GM21786 (cell line): Measurements from ENCODE around the gene CDNF.

Source experiments
- ATAC-seq: cut with Tn5 transposase; IDR thresholded peaks from one replicate; pipeline ENCODE4 v1.9.1; 2021; ENCODE audit not compliant: unreplicated experiment

Gene CDNF

DNA sequence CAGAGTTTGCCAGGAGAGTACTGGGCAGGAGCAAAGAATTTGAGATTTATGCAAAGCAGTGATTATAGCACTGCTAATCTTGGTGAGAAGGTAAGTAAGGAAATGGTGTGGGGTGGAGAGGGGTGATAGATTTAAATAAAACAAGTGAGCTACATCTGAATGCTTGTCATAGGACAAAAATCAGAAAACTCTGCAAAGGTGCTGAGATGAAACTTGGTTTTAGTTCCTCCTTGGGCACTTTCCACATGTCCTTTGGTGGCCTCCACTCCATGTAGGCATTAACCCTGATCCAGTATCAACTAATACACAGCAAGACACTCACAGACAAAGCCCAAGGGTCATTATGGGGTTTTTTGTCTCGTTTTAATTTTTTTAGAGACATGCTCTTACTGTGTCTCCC is 37.4 kb downstream of the CDNF start:
- ATAC-seq: no peak

DNA sequence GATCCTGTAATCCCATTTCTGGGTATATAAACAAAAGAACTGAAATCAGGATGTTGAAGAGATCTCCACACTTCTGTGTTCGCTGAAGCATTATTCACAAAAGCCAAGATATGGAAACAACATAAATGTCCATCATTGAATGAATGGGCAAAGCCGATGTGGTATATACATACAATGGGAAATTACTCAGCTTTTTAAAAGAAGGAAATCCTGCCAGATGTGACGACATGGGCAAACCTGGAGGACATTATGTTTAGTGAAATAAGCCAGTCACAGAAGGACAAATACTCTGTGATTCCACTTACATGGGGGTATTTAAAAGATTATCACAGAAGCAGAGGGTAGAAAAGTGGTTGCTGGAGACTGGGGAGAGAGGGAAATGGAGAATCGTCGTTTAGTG is 39.2 kb downstream of the CDNF start:
- no peak for ATAC-seq

DNA sequence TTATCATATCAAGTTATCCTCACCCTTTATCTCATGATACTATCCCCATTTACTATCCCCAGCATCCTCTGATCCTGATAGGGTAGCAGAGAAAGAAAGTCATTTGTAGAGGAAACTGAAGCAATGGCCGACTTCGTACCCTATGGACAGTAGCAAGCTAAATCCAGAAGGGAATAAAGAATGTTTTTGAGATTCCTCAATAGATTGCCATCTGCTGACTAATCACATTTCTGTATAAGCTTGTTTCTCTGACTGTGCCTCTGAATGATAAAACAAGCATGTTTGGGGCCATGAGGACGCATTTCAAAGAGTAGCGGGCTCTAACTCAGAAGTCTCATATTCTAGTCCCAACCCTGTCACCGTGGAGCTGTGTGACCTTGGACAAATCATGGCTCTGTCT is 49.9 kb downstream of the CDNF start:
- ATAC-seq: no peak

DNA sequence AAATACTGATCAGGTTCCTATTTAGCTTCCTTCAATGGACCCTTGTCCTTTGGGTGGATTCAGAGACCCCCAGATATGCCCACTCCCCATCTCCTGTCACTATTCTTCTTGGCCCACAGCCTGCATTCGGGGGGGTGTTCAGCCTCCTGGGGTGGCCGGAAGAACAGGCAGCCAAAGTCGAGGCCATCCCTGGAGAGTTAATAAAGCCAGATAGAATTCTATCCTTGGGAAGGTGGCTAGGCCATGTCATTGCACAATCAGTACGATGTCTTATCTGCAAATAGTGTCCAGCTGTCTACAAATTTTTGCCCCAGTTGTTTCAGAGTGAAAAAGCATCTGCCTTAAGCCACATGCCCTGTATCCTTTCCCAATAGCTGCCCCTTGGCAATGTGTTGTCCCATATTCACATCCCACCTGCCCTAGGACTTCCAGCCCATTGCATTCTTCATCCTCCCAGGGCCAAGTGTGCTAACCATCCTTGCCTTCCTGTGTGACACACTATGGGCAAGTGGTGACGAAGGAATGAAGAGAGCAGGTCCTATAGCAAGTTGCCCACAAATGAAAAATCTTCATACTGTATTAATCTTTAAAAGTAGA is 53.3 kb downstream of the CDNF start:
- no peak for ATAC-seq

DNA sequence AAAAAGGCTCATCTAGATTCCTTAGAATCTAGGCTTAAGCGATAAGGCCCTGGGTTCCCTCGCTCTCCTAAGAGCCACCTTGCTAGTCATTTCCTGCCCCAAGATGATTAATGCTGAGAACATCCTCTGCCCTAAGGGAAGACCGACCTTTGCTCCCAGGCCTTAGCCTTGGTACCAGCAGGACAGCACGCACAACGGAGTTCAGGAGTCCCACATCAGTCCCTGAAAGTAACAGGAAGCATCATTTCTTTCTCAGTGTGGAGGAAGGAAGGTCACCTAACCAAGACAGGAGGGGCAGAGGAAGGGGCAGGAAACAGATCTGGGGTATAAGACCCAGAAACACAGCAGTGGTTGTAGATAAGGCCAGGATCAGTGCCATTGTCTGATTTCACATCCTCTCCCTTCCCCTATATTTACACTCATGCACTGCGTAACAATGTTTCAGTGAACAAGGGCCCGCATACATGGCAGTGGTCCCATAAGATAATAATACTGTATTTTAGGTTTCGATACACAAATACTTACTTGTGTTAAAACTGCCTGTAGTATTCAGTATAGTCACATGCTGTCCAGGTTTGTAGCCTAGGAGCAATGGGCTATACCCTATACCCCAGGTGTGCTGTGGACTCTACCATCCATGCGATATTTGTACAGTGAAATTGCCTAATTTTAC is 55.0 kb downstream of the CDNF start:
- no peak for ATAC-seq

DNA sequence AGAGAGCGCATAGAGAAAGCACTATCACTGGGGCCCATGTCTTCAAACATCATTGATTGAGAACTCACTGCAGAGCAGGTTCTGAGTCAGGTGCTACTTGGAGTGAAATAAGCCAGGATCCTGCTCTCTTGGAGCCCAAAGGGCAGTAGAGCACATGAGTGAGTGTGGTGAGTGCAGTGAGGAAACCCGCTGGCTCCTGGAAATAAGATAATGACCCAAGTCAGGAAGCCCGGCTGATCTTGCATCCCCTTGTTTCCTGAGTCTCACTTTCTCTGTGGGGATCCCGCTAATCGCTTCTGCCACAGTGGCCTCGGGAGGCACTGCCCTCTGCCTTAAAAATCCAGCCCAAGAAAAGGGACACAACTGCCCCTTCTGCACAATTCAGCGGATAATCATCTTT is 56.1 kb downstream of the CDNF start:
- no peak for ATAC-seq

DNA sequence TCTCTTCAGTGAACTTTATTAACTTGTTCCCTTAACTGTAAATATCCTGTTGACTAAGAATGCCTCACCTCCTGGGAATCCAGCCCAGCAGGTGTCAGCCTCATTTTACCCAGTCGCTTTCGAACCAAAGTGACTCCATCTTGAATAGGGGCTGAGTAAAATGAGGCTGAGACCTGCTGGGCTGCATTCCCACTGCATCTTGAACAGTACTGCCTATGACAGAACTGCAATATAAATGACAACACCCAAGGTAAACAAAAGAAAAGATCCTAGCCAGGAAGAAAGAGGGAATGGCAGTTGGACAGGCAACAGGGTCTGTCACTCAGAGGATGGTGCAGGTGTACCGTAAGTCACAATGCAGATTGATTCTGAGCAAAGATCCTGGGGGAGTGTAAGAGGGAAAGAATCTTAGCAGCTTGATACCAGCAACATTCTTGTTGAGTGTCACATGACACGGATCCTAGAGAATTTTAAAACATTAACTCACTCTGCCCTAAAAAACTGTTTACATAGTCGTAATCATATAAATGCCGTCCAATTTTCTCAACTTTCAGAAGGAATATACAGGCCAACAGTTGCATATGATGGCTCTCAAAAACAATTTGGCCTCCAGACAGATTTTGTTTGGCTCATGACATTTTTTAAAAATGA is 58.7 kb downstream of the CDNF start:
- ATAC-seq: no peak

DNA sequence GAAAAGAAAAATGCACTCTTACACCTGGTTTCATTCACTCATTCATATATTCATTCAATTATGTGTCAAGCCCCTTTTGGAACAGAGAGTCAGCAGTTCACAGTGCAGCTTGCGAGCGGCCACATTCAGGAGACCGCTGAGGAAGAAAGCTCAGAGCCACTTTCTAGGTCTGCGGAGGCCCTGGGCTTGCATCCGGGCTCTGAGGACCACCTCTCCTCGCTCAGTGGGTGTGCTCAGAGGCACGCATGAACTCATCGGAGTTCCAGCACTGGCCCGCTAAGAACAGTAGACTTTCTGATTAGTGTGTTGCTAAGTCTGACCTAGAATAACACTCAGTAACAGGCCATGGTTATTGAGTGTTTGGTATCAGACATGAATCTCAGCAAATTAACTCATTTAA is 61.3 kb downstream of the CDNF start:
- no peak for ATAC-seq

DNA sequence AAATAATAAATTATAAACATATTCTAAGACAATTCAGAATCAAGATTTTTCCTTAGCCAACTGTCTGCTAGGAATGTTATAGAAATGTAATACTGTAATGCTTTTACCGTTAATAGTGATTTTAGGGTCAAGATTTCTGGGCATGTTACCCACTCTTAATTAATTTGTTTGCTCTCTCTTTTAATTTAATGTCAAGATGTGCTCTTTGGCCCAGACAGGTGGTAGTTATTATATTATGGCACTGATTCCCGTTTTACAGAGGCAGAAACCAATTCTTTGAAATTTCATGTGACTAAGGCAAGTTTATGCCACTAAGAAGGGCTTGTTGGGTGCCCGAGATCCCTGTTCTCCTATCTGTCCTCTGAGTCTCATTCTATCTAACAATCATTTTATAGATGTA is 62.2 kb downstream of the CDNF start:
- ATAC-seq: no peak

DNA sequence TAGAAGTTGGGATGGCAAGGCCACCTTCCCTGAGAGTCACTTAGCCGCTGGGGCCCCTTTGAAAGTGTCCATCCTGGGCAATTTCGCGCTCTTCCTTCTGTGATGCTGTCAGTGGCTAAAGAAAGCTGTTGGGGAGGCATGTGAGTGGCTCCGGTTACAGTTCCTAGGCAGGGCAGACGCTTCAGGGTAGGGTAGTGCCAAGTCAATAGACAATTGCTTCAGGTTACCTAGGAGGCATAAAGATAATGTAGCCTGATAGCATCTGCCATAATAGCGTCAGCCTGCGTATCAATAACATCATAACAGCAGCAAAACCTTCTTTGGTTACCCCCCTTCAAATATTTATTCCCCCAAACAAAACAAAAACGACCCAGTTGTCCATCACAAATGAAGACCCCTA is 63.0 kb downstream of the CDNF start, which contains the start of gene FAM107B:
FAM107B (minus strand) TSS at position 101 of the 400 bp plus-strand sequence. CDS start 234 bp downstream, outside the sequence.
- ATAC-seq: no peak

DNA sequence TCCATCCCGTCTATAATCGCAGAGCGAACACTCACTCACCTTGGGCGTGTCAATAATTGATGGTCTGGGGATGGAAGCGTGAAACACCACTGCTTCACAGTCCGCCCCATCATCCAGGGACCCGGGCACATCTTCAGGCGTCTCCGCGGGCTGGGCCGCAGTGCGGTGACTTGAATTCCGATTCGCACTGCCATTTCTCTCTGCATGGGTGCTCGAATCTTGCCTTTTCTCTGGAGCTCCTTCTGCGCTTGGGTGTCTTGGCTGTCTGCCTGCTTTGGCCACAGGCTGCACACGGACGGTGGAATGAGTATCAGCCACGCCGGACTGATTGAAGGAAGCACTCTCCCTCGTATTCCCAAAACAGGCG is 63.6 kb downstream of the CDNF start:
- no peak for ATAC-seq

DNA sequence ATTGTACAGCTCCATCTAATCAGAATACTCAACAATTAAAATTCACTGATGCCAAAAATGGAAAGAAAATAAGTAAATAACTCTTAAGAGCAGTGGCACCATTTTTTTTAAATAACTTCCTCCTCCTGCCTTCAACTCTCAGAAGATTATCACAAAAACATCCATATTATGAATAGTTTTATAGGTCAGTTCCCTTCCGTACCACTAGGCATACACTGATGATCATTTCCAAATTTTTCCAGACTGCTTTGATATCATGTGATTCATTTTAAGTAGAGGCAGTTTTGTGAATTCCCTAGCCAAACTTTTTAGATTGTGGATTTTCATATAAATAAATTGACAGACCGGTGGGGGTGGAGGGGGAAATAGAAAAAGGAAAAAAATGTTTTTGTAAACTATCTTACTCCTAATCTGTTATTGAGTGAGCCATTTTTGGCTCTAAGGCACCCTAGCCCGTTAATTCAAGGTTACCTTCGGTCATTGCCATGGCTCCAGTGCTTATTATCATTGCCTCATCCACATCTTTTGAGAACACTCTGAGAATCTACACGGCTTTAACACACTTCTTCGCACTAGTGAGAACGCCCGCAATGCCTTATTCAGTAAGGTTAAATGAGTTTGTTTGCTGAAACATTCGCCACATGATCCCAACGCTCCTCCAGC is 64.2 kb downstream of the CDNF start:
- ATAC-seq: no peak

DNA sequence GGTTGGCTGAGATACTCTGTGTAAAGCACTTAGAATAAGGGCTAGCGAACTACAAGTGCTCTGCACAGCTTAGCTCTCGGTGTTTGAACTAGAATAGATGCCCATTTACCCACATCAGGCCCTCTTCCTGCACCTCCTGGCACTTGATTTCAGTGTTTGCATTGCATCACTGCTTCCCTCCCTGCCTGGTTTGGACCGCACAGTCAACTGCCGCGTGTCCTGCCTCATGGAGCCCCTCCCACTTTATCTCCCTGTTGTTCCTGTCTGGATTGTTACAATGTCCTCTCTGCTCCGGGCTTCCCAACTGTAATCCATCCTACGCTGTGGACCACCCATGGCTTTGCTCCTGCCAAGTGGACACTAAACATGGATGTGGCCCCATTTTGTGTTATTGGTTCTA is 65.4 kb downstream of the CDNF start:
- no peak for ATAC-seq

DNA sequence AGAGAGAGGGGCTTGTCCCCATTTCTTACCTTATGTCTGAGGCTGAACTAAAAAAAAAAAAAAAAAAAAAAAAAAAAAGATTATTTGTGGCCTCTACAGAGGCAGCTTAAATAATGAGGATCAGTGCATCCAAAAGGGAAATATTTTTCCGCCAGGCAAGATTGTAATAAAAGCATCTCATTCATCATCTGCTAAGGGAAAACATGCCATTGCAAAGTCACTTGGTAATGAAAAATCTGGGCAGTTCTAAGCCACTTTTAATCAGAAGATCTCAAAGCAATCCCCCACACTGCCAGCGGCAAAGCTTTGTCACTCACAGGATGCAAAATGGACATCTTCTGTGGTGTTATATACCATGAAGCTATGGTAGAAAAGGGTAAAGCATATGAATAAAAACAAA is 66.9 kb downstream of the CDNF start:
- no peak for ATAC-seq
